Measurements from ENCODE around the gene EPHB1.
"Not testable (repeated sequence)": the region's sequence is repeated elsewhere in the genome, so short reads cannot be mapped to it uniquely, and the experiment has no call there.

The EPHB1 gene

GRCh38 chr3:135000465-135000864, 205.4 kb downstream of the EPHB1 start:
- DNase-seq (ENCODE audit: low read depth, low spot score) = no peak

- DNase-seq (ENCODE audit: low read depth, low spot score) = not testable (repeated sequence)
Measured at GRCh38 chr3:135005616-135006015, 210.6 kb downstream of the EPHB1 start.

- DNase-seq (ENCODE audit: low read depth, low spot score) = no peak
Measured at GRCh38 chr3:135007607-135008006, 212.5 kb downstream of the EPHB1 start.

- DNase-seq (ENCODE audit: low read depth, low spot score) = no peak
Measured at GRCh38 chr3:135008326-135008725, 213.3 kb downstream of the EPHB1 start.

- no peak for DNase-seq (ENCODE audit: low read depth, low spot score)
Measured at GRCh38 chr3:135009014-135009413, 214.0 kb downstream of the EPHB1 start.

GRCh38 chr3:135012101-135012500, 217.0 kb downstream of the EPHB1 start:
- DNase-seq (ENCODE audit: low read depth, low spot score) = no peak

- DNase-seq (ENCODE audit: low read depth, low spot score) = no peak
Measured at GRCh38 chr3:135013206-135013605, 218.1 kb downstream of the EPHB1 start.

GRCh38 chr3:135014566-135014965, 219.5 kb downstream of the EPHB1 start:
- no peak for DNase-seq (ENCODE audit: low read depth, low spot score)

GRCh38 chr3:135017003-135017893, 222.2 kb downstream of the EPHB1 start:
- DNase-seq (ENCODE audit: low read depth, low spot score) = no peak

GRCh38 chr3:135018149-135018923, 223.3 kb downstream of the EPHB1 start:
- DNase-seq (ENCODE audit: low read depth, low spot score) = peak; percentile 9

- no peak for DNase-seq (ENCODE audit: low read depth, low spot score)
Measured at GRCh38 chr3:135020181-135020580, 225.1 kb downstream of the EPHB1 start.

GRCh38 chr3:135023996-135024658, 229.1 kb downstream of the EPHB1 start:
- DNase-seq (ENCODE audit: low read depth, low spot score) = no peak

GRCh38 chr3:135030768-135031615, 235.9 kb downstream of the EPHB1 start:
- DNase-seq (ENCODE audit: low read depth, low spot score) = peak; percentile 55

- no peak for DNase-seq (ENCODE audit: low read depth, low spot score)
Measured at GRCh38 chr3:135033737-135034136, 238.7 kb downstream of the EPHB1 start.

- no peak for DNase-seq (ENCODE audit: low read depth, low spot score)
Measured at GRCh38 chr3:135034291-135034768, 239.3 kb downstream of the EPHB1 start.

GRCh38 chr3:135034891-135035440, 239.9 kb downstream of the EPHB1 start:
- DNase-seq (ENCODE audit: low read depth, low spot score) = no peak

- DNase-seq (ENCODE audit: low read depth, low spot score) = no peak
Measured at GRCh38 chr3:135038186-135038585, 243.1 kb downstream of the EPHB1 start.

- not testable (repeated sequence) for DNase-seq (ENCODE audit: low read depth, low spot score)
Measured at GRCh38 chr3:135039536-135039935, 244.5 kb downstream of the EPHB1 start.

GRCh38 chr3:135040321-135041240, 245.5 kb downstream of the EPHB1 start:
- no peak for DNase-seq (ENCODE audit: low read depth, low spot score)

GRCh38 chr3:135041601-135042000, 246.5 kb downstream of the EPHB1 start:
- no peak for DNase-seq (ENCODE audit: low read depth, low spot score)
